HG03571 (cell line): ENCODE measurements around the gene TIGAR.

Experiments
- ATAC-seq: cut with Tn5 transposase; IDR thresholded peaks from one replicate; pipeline ENCODE4 v1.9.1; 2021; ENCODE audit not compliant: unreplicated experiment

The TIGAR gene

DNA sequence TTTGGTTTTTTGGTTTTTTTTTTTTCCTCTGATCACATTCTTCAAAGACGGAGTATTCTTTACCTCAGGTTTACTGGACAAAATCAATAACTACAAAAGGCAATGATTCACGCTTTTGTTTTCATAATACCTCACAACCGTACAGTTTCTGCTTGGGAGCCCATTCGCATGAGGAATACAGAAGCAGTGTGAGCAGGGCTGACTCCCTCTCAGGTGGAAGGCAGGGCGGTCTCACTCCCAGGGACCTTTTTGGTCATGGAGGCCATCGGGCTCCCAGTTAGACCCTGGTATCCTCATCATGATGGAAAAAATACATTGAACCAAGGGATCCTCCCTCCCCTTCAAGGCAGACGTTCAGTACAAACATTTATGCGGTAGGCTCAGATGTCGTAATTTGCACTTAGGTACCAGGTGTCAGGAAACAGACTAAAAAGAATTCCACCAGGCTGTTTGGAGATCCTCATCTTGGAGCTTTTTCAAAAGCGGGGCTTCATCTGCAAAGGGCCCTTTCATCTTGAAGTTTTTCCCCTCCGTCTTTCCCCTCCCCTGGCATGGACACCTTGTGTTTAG lies 19.0 kb upstream of the TIGAR start:
- ATAC-seq, result no peak

DNA sequence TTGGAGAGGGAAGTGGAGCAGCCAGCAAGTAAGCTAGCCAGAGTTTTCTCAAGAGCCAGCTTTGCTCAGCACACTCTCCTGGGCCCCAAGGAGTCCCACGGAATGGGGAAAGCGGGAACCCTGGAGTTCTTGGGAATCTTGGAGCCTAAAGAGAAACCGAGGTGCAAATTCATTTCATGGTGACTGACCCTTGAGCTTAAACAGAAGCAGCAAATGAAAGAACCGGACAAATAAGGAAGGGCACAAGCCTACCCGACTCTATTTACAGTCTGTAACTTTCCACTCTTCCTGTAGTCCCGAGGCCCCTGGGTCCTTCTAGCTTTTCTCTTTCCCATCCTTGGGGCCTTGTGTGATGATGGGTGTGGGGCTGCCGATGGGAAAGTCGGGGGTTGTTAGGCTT lies 18.1 kb upstream of the TIGAR start:
- no peak for ATAC-seq

DNA sequence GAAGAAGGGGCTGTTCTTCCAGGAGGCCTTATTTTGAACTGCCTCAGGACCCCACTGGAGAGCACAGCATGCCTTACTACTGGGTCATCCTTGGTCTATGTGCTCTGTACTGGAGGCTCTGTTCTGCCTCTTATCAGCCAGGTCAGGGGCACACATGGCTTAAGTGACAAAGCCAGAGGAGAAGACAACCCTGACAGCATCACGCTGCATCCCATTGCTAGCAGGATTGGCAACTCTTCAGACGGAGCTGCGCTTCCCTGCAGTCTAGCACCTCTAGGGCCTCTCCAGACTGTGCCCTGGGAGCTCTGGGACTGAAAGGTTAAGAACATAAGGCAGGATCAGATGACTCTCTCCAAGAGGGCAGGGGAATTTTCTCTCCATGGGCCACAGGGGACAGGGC lies 17.3 kb upstream of the TIGAR start:
- no peak for ATAC-seq

DNA sequence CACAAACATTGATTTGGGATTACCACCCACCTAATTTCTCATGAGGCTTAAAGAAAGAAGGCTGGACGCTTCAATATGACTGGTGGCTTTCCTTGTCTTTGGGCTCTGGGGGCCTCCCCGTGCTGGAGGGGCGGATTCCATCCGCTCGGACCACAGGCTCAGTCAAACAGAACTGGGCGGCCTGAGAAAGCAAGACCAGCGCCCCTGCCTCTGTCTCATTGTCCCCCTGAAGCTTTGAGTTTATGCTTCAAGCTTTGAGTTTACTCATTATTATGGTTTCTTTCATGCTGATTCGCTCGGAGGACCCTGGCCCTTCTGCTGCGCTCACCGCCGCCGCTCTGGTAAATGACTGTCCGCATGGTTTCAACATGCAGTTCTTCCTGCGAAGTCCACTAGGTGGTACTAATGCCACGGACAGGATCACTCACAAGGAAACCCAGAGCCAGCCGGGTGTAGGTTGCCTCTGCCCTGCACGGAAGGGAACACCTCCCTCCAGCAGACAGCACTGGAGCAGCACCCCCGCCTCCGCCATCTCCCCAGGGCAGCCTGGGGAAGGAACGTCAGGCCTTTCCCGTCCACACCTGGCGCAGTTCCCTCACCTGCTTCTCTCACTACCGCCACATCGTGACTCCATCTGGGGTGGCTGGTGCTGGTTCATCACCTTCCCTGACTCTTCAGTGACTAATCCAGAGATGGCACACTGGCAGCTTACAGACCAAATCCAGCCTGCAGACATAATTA lies 13.2 kb upstream of the TIGAR start:
- no peak for ATAC-seq

DNA sequence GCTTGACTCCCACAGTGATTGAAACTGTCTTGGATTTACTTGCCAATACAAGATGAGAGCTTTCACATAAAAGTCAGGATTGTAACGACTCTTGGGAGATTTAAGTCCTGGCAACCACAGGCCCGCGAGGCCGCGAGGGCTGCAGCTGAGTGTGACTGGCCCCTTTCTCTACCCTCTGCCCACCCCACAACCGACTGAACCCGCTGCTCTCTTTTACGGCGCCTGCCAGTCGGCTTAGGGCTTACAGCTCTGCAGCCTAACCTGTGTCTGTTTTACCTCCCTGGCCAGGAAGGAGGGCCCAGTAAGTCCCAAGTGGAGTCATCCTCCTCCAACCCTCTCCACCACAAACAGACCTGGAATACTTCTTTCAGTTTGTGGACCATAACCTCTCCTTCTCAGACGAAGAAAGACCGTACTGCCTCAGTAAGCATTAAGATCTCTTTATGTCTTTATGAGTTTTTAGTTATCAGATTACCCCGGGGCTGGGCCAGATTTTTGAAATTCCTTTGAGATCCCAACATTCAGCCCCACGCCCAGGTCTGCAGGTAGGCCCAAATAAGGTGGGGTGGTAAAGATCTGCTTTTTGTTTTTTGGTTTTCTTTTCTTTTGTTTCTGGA lies 12.6 kb upstream of the TIGAR start:
- ATAC-seq, result no peak

DNA sequence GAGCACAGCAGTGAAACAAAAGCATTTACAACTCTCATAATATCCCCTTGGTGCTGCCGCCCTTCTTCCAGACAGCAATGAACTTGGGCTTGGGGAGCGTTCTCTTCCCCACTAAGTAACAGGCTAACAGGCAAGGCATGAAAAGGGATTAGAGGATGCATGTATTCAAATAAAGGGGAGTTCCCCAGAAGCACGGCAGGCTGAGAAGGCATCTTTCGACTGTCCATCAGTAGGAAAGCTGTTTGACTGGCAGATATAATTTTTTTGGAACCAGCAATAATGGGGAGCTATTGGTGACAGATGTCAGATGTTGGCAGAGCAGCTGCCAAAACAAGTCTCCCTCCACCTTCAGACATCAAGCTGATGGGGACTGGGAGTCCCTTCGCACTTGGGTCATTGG lies 9.2 kb upstream of the TIGAR start:
- no peak for ATAC-seq

DNA sequence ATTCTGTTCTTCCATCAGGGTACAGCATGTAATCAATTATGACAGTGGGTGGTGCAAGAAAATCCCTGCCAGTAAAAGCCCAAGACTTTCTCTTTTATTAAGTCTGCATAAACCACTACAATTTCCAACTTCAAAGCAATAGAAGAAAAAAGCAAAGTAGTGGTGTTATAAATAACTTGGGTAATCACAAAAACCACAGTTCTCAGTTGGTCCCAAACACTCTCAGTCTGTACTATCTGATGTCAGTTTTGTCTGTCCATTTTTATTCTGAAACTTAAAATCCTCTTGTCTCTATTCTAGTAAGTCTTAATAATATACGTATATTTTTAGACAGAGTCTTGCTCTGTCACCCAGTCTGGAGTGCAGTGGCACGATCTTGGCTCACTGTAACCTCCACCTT lies 8.8 kb upstream of the TIGAR start:
- ATAC-seq, result no peak

DNA sequence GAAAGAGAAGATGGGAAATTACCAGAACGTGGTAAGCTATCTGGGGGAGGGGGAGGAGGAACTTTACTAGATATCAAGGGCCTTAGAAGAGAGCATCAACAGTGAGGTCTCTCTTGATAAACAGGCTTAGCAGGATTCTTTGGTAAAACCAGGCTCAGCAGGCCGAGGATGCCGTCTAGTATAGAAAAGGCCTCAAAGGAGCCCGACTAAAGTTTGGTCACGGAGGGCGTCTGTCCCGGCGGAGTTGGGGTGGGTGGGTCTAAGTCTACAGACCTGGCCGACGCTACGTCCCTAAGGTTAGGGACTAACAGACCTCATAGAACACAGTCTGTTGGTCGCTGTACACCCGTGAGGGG lies 538 bp upstream of the TIGAR start:
- ATAC-seq, result peak; percentile 39

DNA sequence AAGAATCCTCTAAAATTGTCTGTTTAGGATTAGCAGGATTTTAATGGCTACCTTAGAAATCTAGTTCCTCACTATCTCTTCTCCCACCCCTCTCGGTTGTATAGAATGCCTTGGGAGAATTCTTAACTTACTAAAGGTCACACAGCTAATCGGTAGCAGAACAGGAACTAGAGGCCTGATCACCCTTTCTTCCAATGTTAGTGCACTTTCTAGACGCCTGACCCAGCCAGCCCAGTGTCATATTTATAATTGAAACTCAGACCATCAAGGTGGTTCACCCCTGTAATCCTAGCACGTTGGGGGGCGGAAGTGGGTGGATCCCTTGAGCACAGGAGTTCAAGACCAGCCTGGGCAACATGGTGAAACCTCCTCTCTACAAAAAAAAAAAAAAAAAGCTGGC lies 1.7 kb downstream of the TIGAR start:
- no peak for ATAC-seq

DNA sequence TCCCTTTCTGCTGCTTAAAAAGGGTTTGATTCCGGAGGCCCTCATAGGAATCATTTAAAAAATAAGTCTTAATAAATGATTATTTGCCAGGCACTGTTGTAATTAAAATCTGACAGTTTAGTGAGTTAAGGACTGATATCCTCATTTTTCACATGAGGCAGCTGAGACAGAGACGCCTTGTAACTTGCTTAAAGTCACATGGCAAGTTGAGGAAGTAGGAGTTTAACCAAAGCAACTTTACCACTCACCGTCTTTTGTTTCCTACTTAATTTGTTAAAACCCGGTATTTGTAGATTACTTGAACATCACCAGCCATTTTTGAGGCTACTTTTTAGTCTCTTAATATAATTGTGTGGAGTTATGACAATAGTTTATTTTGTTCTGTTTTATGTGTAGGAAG lies 2.4 kb downstream of the TIGAR start:
- ATAC-seq, result no peak

DNA sequence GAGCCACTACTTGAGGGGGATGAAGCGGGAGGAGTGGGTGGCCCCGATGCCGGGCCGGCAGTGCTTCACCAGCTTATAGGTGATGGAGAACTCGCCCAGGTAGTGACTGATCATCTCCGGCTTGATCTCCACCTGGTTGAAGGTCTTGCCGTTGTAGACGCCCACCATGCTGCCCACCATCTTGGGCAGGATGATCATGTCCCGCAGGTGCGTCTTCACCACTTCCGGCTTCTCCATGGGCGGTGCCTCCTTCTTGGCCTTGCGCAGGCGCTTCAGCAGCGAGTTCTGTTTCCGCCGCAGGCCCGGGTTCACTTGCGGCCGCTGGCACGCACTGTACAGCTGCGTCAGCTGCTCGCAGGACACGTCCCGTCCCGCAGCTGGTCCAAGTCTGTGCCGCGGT lies 3.4 kb downstream of the TIGAR start:
- no peak for ATAC-seq

DNA sequence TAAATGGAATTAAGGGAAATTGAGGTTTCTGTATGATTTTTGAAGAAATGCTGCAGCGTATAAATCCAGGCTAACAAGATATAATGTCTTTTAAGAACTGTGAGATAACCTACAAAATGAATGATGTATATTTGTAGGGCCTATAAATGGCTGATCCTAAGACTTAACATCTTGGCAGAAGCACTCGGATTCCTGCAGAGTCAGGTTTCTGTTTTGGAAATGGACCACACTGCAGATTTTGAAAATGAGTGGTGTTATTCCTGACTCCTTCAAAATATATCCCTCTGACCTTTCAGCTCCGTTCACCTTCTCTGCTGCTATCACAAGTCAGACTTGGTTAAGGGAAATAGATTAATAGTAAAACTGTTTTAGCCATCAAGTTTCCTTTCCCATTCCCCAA lies 5.0 kb downstream of the TIGAR start:
- no peak for ATAC-seq

DNA sequence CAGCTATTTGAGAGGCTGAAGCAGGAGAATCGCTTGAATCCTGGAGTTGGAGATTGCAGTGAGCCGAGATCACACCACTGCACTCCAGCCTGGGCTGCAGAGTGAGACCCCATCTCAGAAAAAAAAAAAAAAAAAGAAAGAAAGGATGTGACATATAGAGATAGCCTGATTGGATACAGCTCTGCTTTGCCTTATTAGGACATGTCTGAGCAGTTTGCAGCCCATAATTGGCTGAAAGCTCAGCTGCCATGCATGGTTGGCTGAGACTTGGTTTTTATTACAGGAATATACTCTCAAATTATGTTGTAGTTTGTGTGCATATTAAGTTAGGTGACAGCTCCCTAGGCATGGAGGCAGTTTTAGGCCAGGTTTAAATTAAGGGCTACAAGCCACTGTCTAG lies 6.3 kb downstream of the TIGAR start:
- ATAC-seq, result no peak

DNA sequence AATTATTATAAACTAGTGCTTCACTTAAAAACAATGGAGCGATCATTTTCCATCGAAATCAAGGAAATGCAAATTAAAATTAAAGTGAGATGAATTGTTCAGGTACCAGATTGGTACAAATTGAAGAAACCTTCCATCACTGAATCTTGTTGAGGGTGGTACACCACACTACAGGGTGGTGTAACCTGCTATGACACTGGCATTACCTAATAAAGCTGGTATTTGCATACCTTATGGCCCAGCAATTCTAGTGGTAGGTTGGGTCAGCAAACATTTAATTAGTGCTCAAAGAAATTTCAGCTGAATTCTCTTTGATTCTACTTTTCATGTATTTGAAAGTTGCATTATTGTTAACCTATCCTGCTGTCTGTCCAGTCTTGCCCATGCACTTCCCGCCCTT lies 9.2 kb downstream of the TIGAR start:
- no peak for ATAC-seq

DNA sequence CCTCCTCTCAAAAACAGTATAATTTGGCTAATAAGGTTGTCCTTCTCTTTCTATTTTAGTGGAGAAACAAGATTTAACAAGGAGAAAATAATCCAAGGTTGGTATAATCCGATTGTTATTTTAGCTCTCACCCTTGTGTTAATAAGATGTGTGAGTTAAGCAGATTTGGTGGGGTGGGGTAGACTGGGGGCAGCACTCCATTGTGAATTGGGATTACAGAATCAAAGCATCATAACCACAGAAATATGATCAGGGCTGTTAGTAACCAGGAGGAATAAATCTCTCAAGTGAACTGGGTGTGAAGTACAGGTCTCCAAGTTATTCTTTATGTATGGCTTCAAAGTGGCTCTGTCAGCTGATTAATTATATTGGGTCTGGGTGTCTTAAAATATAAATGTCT lies 10.2 kb downstream of the TIGAR start:
- ATAC-seq, result no peak

DNA sequence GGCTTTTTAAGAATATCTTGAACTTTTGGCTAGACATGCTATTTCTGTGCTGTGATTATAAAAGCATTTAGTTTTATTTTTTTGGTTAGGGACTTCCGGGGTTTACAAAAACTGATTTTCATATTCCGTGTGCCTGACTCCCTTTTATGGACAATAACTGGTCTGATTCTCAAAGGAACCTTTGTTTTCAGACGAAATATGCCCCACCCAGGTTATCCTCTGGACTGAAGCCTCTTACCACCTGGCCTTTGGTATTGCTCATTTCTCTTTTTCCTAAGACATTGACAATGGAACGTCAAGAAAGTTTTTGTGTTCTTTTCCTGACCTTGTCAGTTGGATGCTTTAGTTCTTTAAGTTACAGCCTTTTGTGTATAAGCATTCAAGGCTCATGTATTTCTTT lies 10.8 kb downstream of the TIGAR start:
- ATAC-seq, result no peak

DNA sequence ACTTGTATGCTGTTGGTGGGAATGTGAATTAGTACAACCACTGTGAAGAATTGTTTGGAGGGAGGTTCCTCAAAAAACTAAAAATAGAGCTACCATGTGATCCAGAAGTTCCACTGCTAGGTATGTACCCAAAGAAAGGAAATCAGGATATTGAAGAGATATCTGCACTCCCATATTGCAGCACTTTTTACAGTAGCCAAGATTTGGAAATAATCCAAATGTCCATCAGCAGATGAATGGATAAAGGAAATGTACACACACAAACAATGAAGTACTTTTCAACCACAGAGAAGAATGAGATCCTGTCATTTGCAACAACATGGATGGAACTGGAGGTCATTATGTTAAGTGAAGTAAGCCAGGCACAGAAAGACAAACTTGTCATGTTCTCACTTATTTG lies 25.9 kb downstream of the TIGAR start:
- no peak for ATAC-seq

DNA sequence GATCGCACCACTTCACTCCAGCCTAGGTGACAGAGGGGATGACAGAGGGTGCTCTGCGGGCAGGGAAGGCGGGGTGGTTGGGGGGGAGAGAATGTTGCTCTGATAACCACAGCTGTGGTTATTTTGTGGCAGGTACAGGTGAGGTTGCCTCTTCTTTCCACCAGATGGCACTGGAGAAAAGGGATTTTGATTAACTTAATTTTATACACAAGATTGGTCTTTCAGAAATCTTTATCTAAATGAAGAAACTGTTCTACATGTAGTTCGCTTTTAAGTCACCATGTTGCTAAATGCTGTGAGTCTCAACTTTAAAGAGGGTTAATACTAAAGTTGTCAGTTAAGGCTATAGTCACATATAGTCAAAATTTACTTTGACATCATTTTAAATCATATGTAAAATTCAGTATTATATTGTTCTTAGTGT lies 32.8 kb downstream of the TIGAR start:
- no peak for ATAC-seq

DNA sequence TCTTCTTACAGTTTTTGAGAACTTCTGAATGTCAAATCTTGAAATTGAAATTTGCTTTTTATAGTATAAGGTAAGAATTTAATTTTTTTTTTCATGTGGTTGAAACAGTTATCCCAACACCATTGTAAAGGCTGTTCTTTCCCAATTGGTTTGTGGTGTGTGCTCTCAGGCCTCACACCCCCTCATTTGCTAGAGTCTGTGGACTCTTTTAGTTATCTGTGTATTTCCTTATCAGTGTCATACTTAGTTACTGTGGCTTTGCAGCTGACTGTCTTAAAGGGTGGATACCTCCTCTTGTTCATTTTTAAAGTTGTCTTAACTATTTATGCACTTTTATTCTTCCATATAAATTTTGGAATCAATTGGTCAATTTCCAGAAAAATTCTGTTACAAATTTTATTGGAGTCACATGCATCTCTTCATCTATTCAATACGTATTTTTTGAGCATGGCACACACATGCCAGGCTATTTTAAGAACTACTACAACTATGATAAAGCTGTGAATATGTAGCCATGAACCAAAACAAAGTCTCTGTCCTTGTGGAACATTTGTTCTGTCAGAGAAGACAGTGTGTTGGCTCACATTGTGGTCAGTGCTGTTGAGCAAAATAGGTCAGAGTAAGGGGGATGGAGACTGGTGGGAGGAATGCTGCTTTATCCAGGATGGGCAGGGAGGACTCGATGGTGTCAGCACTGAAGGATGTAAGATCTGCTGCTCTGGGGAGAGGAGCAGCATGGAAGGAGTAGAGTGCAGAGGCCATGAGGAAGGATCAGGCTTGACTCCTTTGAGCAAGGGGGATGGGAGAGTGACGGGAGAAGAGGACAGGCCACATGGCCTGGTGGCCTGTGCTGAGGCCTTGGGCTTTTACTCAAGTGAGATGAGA lies 34.4 kb downstream of the TIGAR start:
- no peak for ATAC-seq

DNA sequence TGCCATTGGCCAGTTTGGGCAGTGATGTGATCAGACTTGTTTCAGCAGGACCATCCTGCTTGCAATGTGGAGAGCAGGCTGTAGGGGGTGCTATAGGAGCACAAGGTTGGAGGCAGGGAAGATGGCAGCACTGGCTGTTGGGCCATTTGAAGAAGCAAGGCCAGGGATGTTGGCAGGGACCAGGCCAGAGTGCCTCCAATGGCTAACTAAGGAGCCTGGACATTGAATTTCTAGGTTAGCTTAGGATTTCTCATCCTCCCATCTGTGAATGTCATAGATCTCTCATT lies 35.0 kb downstream of the TIGAR start:
- ATAC-seq, result no peak

DNA sequence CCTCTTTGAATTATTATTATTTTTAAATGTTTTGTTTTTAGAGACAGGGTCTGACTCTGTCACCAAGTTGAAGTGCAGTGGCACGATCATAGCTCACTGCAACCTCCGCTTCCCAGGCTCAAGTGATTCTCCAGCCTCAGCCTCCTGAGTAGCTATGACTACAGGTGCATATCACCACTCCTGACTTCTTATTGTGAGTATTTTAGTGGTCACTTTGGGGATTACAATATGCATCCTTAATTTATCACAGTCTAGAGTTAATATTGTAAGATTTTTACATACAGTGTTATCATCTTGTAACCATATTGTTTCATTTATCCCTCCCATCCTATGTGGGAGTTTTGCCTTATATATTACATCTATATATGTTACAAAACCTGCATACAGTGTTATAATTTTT lies 45.1 kb downstream of the TIGAR start:
- ATAC-seq, result no peak

DNA sequence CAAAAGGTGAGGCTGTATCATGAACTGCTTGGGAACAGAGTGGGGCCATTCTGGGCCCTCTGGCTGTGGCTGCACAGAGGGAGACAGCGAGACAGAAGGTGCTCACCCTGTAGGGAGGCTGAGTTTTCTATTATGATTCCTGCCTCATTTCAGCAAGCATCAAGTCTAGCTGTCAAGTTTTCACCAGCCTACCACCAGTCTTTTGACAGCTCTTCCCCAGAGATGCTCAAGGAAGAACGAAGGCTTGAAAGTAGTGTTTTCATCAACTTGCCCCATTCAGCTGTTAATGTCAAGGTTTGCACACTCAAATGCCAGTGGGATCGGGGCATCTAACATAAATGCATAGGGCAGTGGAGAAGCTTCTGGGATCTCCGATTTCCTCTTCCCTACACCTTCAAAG lies 48.5 kb downstream of the TIGAR start:
- ATAC-seq, result no peak
